H1 (cell line): ENCODE data around the gene NR2F1. TPM values are rescaled to one million over a fixed set of nuclear protein-coding genes. Genes with fewer than 3 reads are reported as not detected.

Source experiments
- CTCF ChIA-PET: fragments of 300-600 bp; sonication (Branson Sonifier 250); formaldehyde crosslinking; loops from one replicate; lab custom pipeline; 2021; ENCODE audit not compliant: partially characterized antibody; lab: Charles Lee
- POLR2A ChIA-PET: fragments of 300-600 bp; sonication (Branson Sonifier 250); formaldehyde crosslinking; loops from one replicate; lab custom pipeline; 2021; ENCODE audit warnings: inconsistent platforms; ENCODE audit not compliant: partially characterized antibody; lab: Charles Lee
- DNase-seq, 2 experiments: peaks; one replicate each; pipeline versions ENCODE4 v3.0.0 to v3.0.0-alpha.2; 2010 to 2022; ENCODE audit warnings: low spot score in 2 of 2, low read depth in 1 of 2, mixed read lengths in 1 of 2
- FAIRE-seq: peaks from 2 replicates; lab custom pipeline; 2011; peaks lifted over from hg19 to GRCh38; lab: Jason Lieb, UNC
- H2AFZ ChIP-seq: 2 replicates; pipeline ENCODE4 v1.8.1; 2012; ENCODE audit warnings: low read length, inconsistent platforms
- H2AK5ac ChIP-seq: 2 replicates; pipeline ENCODE4 v1.6.1; 2013; ENCODE audit warnings: low read depth, low read length
- H2BK120ac ChIP-seq: replicated peaks from 2 replicates; pipeline ENCODE3; 2013; ENCODE audit warnings: low read depth, low read length, inconsistent platforms
- H2BK12ac ChIP-seq: 2 replicates; pipeline ENCODE4 v1.6.1; 2013; ENCODE audit warnings: low read depth, low read length
- H2BK15ac ChIP-seq: 2 replicates; pipeline ENCODE4 v1.6.1; 2013; ENCODE audit warnings: low read length
- H2BK20ac ChIP-seq: 2 replicates; pipeline ENCODE4 v1.6.1; 2013; ENCODE audit warnings: low read length
- H2BK5ac ChIP-seq: 2 replicates; pipeline ENCODE4 v1.6.1; 2013; ENCODE audit warnings: low read depth, low read length
- H3K14ac ChIP-seq: 2 replicates; pipeline ENCODE4 v1.6.1; 2013; ENCODE audit warnings: inconsistent platforms; ENCODE audit not compliant: insufficient read length
- H3K18ac ChIP-seq: 2 replicates; pipeline ENCODE4 v1.6.1; 2013; ENCODE audit warnings: low read length; ENCODE audit errors: extremely low read depth
- H3K23ac ChIP-seq: 2 replicates; pipeline ENCODE4 v1.6.1; 2013; ENCODE audit warnings: inconsistent platforms; ENCODE audit not compliant: insufficient read length
- H3K23me2 ChIP-seq: 2 replicates; pipeline ENCODE4 v1.6.1; 2013; ENCODE audit warnings: low read depth, low read length
- H3K27ac ChIP-seq: 2 replicates; pipeline ENCODE4 v1.6.1; 2011; ENCODE audit warnings: low read depth, low read length, inconsistent platforms
- H3K27me3 ChIP-seq, 4 experiments: replicated peaks in 1 of 4; 1 replicate in 1 of 4; 2 replicates in 3 of 4; pipeline versions ENCODE4 v1.6.1 to v1.8.1; 2011 to 2013; ENCODE audit warnings: low read length in 3 of 4, mild to moderate bottlenecking in 3 of 4, inconsistent platforms in 2 of 4, mixed read lengths in 2 of 4, moderate library complexity in 1 of 4; ENCODE audit not compliant: control insufficient read depth in 3 of 4, insufficient read depth in 3 of 4; ENCODE audit errors: extremely low read depth in 1 of 4
- H3K36me3 ChIP-seq, 4 experiments: 2 replicates each; pipeline versions ENCODE4 v1.6.1 to v1.8.1; 2011 to 2013; ENCODE audit warnings: mild to moderate bottlenecking in 4 of 4, low read length in 3 of 4, moderate library complexity in 2 of 4, control low read depth in 1 of 4, inconsistent platforms in 1 of 4; ENCODE audit not compliant: insufficient read depth in 4 of 4, control insufficient read depth in 2 of 4
- H3K4ac ChIP-seq: replicated peaks from 2 replicates; pipeline ENCODE3; 2013; ENCODE audit warnings: low read length, low read depth, mixed read lengths, inconsistent platforms; ENCODE audit not compliant: insufficient read length
- H3K4me1 ChIP-seq, 4 experiments: replicated peaks in 1 of 4; 1 replicate in 1 of 4; 2 replicates in 3 of 4; pipeline versions ENCODE4 v1.6.1 to v1.8.1; 2011 to 2013; ENCODE audit warnings: low read length in 3 of 4, inconsistent platforms in 2 of 4, mixed read lengths in 1 of 4; ENCODE audit not compliant: insufficient read depth in 4 of 4, control insufficient read depth in 3 of 4
- H3K4me2 ChIP-seq, 2 experiments: 2 replicates each; pipeline versions ENCODE4 v1.6.1 to v1.8.1; 2011 to 2013; ENCODE audit warnings: low read depth in 2 of 2, low read length in 2 of 2, control low read depth in 1 of 2, inconsistent platforms in 1 of 2, mild to moderate bottlenecking in 1 of 2; ENCODE audit not compliant: insufficient read depth in 1 of 2
- H3K4me3 ChIP-seq, 4 experiments: fragments of 200-600, 300-600 bp in 1 of 4; sonication (generic), shearing (Covaris generic), sonication (Bioruptor Twin) in 1 of 4; 2 replicates each; pipeline versions ENCODE4 v1.5.1 to v1.8.1; 2011 to 2016; ENCODE audit warnings: low read length in 4 of 4, low read depth in 3 of 4, control low read depth in 2 of 4, inconsistent platforms in 2 of 4, mild to moderate bottlenecking in 2 of 4, mixed read lengths in 1 of 4, moderate library complexity in 1 of 4; ENCODE audit not compliant: insufficient read depth in 2 of 4; ENCODE audit errors: extremely low read depth in 1 of 4
- H3K56ac ChIP-seq: replicated peaks from 2 replicates; pipeline ENCODE3; 2013; ENCODE audit warnings: low read depth, mild to moderate bottlenecking, mixed read lengths, low read length, inconsistent platforms; ENCODE audit not compliant: insufficient read length
- H3K79me1 ChIP-seq: 2 replicates; pipeline ENCODE4 v1.6.1; 2013; ENCODE audit warnings: low read depth, low read length, control low read depth
- H3K79me2 ChIP-seq, 2 experiments: 2 replicates each; pipeline versions ENCODE4 v1.6.1 to v1.8.1; 2012 to 2013; ENCODE audit warnings: low read length in 2 of 2, mild to moderate bottlenecking in 2 of 2, inconsistent platforms in 1 of 2; ENCODE audit not compliant: insufficient read depth in 2 of 2, control insufficient read depth in 1 of 2
- H3K9ac ChIP-seq, 4 experiments: replicated peaks in 1 of 4; 1 replicate in 1 of 4; 2 replicates in 3 of 4; pipeline versions ENCODE4 v1.6.1 to v1.8.1; 2011 to 2013; ENCODE audit warnings: low read depth in 3 of 4, low read length in 3 of 4, control low read depth in 2 of 4, mild to moderate bottlenecking in 2 of 4, moderate library complexity in 2 of 4, inconsistent platforms in 1 of 4; ENCODE audit errors: extremely low read depth in 1 of 4
- H3K9me3 ChIP-seq, 2 experiments: 2 replicates each; pipeline versions ENCODE4 v1.6.1 to v1.8.1; 2012 to 2013; ENCODE audit warnings: mild to moderate bottlenecking in 2 of 2, moderate library complexity in 2 of 2, control low read depth in 1 of 2, inconsistent platforms in 1 of 2, low read depth in 1 of 2, low read length in 1 of 2, mixed read lengths in 1 of 2; ENCODE audit not compliant: insufficient read depth in 2 of 2
- H4K20me1 ChIP-seq, 2 experiments: replicated peaks in 1 of 2; 2 replicates each; pipeline versions ENCODE3 to v1.8.1; 2011 to 2013; ENCODE audit warnings: inconsistent platforms in 2 of 2, low read length in 2 of 2, mild to moderate bottlenecking in 1 of 2; ENCODE audit not compliant: insufficient read depth in 2 of 2, control insufficient read depth in 1 of 2
- H4K5ac ChIP-seq: 2 replicates; pipeline ENCODE4 v1.6.1; 2013; ENCODE audit warnings: low read length, low read depth, mixed read lengths, inconsistent platforms; ENCODE audit not compliant: insufficient read length
- H4K8ac ChIP-seq: 2 replicates; pipeline ENCODE4 v1.8.0; 2013; ENCODE audit warnings: mild to moderate bottlenecking, moderate library complexity, low read length, inconsistent platforms; ENCODE audit not compliant: insufficient read depth; ENCODE audit errors: extremely low read depth
- H4K91ac ChIP-seq: replicated peaks from 2 replicates; pipeline ENCODE3; 2013; ENCODE audit warnings: low read length, mixed read lengths, inconsistent platforms; ENCODE audit not compliant: insufficient read length
- BACH1 ChIP-seq: IDR thresholded peaks from 2 replicates; pipeline ENCODE4 v1.6.1; 2012; ENCODE audit warnings: low read length, improper control_type of control experiment
- BCL11A ChIP-seq, 2 experiments: IDR thresholded peaks; one replicate each; pipeline ENCODE4 v1.6.1; 2011; ENCODE audit warnings: low read depth in 2 of 2, low read length in 2 of 2, mild to moderate bottlenecking in 2 of 2
- CBX5 ChIP-seq: fragments of 300-800, 300-1000 bp; sonication (generic); IDR thresholded peaks from 2 replicates; pipeline ENCODE4 v1.7.1; 2016; ENCODE audit warnings: antibody characterized with exemption, low read length, low read depth
- CHD1 ChIP-seq: IDR thresholded peaks from 2 replicates; pipeline ENCODE4 v1.6.1; 2012; ENCODE audit warnings: low read depth, low read length, improper control_type of control experiment
- CHD2 ChIP-seq: IDR thresholded peaks from 2 replicates; pipeline ENCODE4 v1.6.1; 2012; ENCODE audit warnings: low read length, improper control_type of control experiment
- HDAC6 ChIP-seq: IDR thresholded peaks from one replicate; pipeline ENCODE4 v1.7.1; 2012; ENCODE audit warnings: low read depth, mild to moderate bottlenecking, inconsistent platforms, low read length, moderate library complexity
- MAFK ChIP-seq: IDR thresholded peaks from 2 replicates; pipeline ENCODE4 v1.6.1; 2012; ENCODE audit warnings: low read depth, mild to moderate bottlenecking, improper control_type of control experiment, low read length
- POU5F1 ChIP-seq: IDR thresholded peaks from 2 replicates; pipeline ENCODE4 v1.6.1; 2011; ENCODE audit warnings: low read depth, mild to moderate bottlenecking, low read length, moderate library complexity
- WGBS, 2 experiments: shearing (Covaris generic) in 1 of 2; methylation state at CpG; one replicate each; pipeline versions ENCODE4 v1.1.6 to v1.1.7; 2013 to 2015; ENCODE audit warnings: low lambda C conversion rate in 2 of 2, mixed read lengths in 2 of 2, inconsistent platforms in 1 of 2, low coverage in 1 of 2, missing lambda C conversion rate in 1 of 2; ENCODE audit not compliant: insufficient replicate concordance in 2 of 2, insufficient coverage in 1 of 2, insufficient read length in 1 of 2; ENCODE audit errors: extremely low coverage in 1 of 2, missing lambda C conversion rate in 1 of 2; 5-methylcytosine and 5-hydroxymethylcytosine counted together
- polyA plus RNA-seq, 7 experiments: library from polyadenylated mRNA; depleted of rRNA in 3 of 7; stranded (reverse) in 5 of 7; unstranded in 2 of 7; fragments of >200 nt in 5 of 7; fragments of 200-250 nt in 2 of 7; gene quantifications; 1 replicate in 5 of 7; 2 replicates in 1 of 7; 4 replicates in 1 of 7; pipeline versions ENCODE4 v1.2.1 to v1.2.3, GENCODE V29; 2011 to 2013; ENCODE audit warnings: missing spikeins in 2 of 7, mixed read lengths in 2 of 7
- total RNA-seq: library from RNA; stranded (reverse); fragmentation: NEBNext Ultra II Directional; extraction: Animal tissue kit (Norgen Biotek cat#: 25700); gene quantifications from 2 replicates; pipeline ENCODE4 v1.2.1, GENCODE V29; 2021

Gene NR2F1
- total and polyA plus RNA-seq, 2 of the 8 experiments (the other 6 are each of a cell fraction or from before 2014, with no cell fraction given): not detected

GRCh38 chr5:93545872-93546271, 37.1 kb upstream of the NR2F1 start:
- H4K91ac ChIP-seq: no peak overlapping the region
- no peak overlapping the region for H2AFZ ChIP-seq
- no peak overlapping the region for H3K23ac ChIP-seq
- no peaks in the 10 kb centered on the region for H4K20me1 ChIP-seq
- no peak overlapping the region for H2BK20ac ChIP-seq
- WGBS, 2 experiments: 84% methylated on average over 4 of the region's 4 CpGs; no CpG with 5 or more reads in 1 of the 2 experiments
- no peak overlapping the region for H2BK120ac ChIP-seq
- FAIRE-seq (no peak), DNase-seq (no peak)
- H3K79me2 ChIP-seq: no peaks in the 10 kb centered on the region
- no peak overlapping the region for H2AK5ac ChIP-seq
- no peak overlapping the region for H3K18ac ChIP-seq
- no peak overlapping the region for H3K56ac ChIP-seq
- H3K4me1 ChIP-seq: no peaks in the 10 kb centered on the region
- H3K23me2 ChIP-seq: no peaks in the 10 kb centered on the region
- no peak overlapping the region for H4K5ac ChIP-seq
- H3K4me3 ChIP-seq: no peak overlapping the region
- no peak overlapping the region for H2BK5ac ChIP-seq
- no peak overlapping the region for H4K8ac ChIP-seq
- H3K4me2 ChIP-seq: no peak overlapping the region
- no peaks in the 10 kb centered on the region for H3K36me3 ChIP-seq
- CTCF ChIA-PET: no interaction called here
- no peaks in the 10 kb centered on the region for H3K9me3 ChIP-seq
- H3K27ac ChIP-seq: no peak overlapping the region
- H3K14ac ChIP-seq: no peak overlapping the region
- no peak overlapping the region for H2BK15ac ChIP-seq
- no peaks in the 10 kb centered on the region for H3K79me1 ChIP-seq
- POLR2A ChIA-PET: no interaction called here
- H2BK12ac ChIP-seq: no peak overlapping the region
- H3K4ac ChIP-seq: no peak overlapping the region
- no peaks in the 10 kb centered on the region for H3K27me3 ChIP-seq
- no peak overlapping the region for H3K9ac ChIP-seq
- TF ChIP-seq MAFK (no peak), POU5F1 (no peak), CBX5 (no peak), CHD2 (no peak), BCL11A (IDR thresholded peaks at IDR 0.05; ENCODE audit: low read depth in 2 of 2, low read length in 2 of 2) (no peak), HDAC6 (no peak), BACH1 (no peak), CHD1 (no peak)
